Naive thymus-derived CD8-positive, alpha-beta T cell (primary cell): ENCODE measurements around the gene RHBDL1. TPM values are rescaled to one million over a fixed set of nuclear protein-coding genes. Genes with fewer than 3 reads are reported as not detected.

Experiments
- ATAC-seq, 2 donors: fragments of 150-1000 bp; cut with Tn5 transposase in 1 of 2; sonication (Bioruptor Pico), chemical (Tn5 transposase) in 1 of 2; 1 replicate in 1 of 2; 2 replicates in 1 of 2; pipeline ENCODE4 v1.10.0; 2021; ENCODE audit warnings: mild to moderate bottlenecking in 2 of 2, moderate library complexity in 2 of 2
- POLR2A ChIA-PET: fragments of 350-600 bp; sonication (Branson Sonifier 250); formaldehyde crosslinking; loops from one replicate; lab custom pipeline; 2021; ENCODE audit warnings: antibody characterized with exemption; lab: Charles Lee
- DNase-seq, 10 donors: peaks; one replicate each; pipeline versions ENCODE4 v3.0.0 to v3.0.0-alpha.2; 2020 to 2022
- H3K27ac Mint-ChIP-seq, 10 donors: one replicate each; pipeline ENCODE4 v1.8.0; 2020 to 2022; ENCODE audit warnings: mild to moderate bottlenecking in 10 of 10, mixed read lengths in 10 of 10, moderate library complexity in 4 of 10, inconsistent platforms in 1 of 10
- H3K27me3 Mint-ChIP-seq, 5 donors: one replicate each; pipeline ENCODE4 v1.8.0; 2021 to 2022; ENCODE audit warnings: mixed read lengths in 5 of 5
- H3K36me3 Mint-ChIP-seq, 3 donors: one replicate each; pipeline ENCODE4 v1.8.0; 2020 to 2022; ENCODE audit warnings: mixed read lengths in 3 of 3, mild to moderate bottlenecking in 2 of 3, inconsistent platforms in 1 of 3
- H3K4me1 Mint-ChIP-seq, 4 donors: one replicate each; pipeline ENCODE4 v1.8.0; 2021 to 2022; ENCODE audit warnings: mixed read lengths in 4 of 4
- H3K4me3 Mint-ChIP-seq, 10 donors: one replicate each; pipeline ENCODE4 v1.8.0; 2020 to 2022; ENCODE audit warnings: mild to moderate bottlenecking in 10 of 10, mixed read lengths in 10 of 10, moderate library complexity in 6 of 10, inconsistent platforms in 1 of 10
- H3K9me3 Mint-ChIP-seq, 9 donors: one replicate each; pipeline ENCODE4 v1.8.0; 2020 to 2022; ENCODE audit warnings: mixed read lengths in 9 of 9, mild to moderate bottlenecking in 3 of 9, inconsistent platforms in 1 of 9, moderate library complexity in 1 of 9
- polyA plus RNA-seq, 3 donors: library from polyadenylated mRNA; unstranded; fragments of 300-500 nt; fragmentation: Illumina TruSeq; gene quantifications; one replicate each; pipeline ENCODE4 v1.2.3, GENCODE V29; 2021
- total RNA-seq, 8 experiments: library from RNA in 2 of 8; stranded (reverse) in 2 of 8; gene quantifications; one replicate each; pipeline ENCODE4 v1.2.3 and lab custom pipeline; 2021 to 2026

The RHBDL1 gene
- total and polyA plus RNA-seq, 5 experiments from 2014 or later: 1.3 to 1.4 TPM; not detected in 3

GRCh38 chr16:632486-633335, 42.8 kb upstream of the RHBDL1 start:
- DNase-seq (no peak), ATAC-seq (no peak)
- no peak overlapping the region for H3K4me3 Mint-ChIP-seq
- H3K27ac Mint-ChIP-seq: no peak overlapping the region
- peaks cover 0 to 5% (median 0%) of the 10 kb centered on the region in 3 donors for H3K36me3 Mint-ChIP-seq
- H3K27me3 Mint-ChIP-seq: peaks cover 0 to 4% (median 0%) of the 10 kb centered on the region in 5 donors
- H3K9me3 Mint-ChIP-seq: peaks cover 0 to 6% (median 0%) of the 10 kb centered on the region in 9 donors
- H3K4me1 Mint-ChIP-seq: peaks cover 3 to 17% (median 7%) of the 10 kb centered on the region in 4 donors
- POLR2A ChIA-PET: interaction anchor here (0.6 kb wide), 1 partner anchor 1079 kb away, joined by 3 read pairs; no protein-coding TSS in a partner anchor

DNA sequence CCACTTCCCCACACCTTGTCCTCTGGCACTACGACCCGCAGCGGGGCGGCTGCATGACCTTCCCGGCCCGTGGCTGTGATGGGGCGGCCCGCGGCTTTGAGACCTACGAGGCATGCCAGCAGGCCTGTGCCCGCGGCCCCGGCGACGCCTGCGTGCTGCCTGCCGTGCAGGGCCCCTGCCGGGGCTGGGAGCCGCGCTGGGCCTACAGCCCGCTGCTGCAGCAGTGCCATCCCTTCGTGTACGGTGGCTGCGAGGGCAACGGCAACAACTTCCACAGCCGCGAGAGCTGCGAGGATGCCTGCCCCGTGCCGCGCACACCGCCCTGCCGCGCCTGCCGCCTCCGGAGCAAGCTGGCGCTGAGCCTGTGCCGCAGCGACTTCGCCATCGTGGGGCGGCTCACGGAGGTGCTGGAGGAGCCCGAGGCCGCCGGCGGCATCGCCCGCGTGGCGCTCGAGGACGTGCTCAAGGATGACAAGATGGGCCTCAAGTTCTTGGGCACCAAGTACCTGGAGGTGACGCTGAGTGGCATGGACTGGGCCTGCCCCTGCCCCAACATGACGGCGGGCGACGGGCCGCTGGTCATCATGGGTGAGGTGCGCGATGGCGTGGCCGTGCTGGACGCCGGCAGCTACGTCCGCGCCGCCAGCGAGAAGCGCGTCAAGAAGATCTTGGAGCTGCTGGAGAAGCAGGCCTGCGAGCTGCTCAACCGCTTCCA, 42.0 kb upstream of the RHBDL1 start:
- POLR2A ChIA-PET: no interaction called here
- peaks cover 3 to 18% (median 7%) of the 10 kb centered on the region in 4 donors for H3K4me1 Mint-ChIP-seq
- peaks cover 0 to 5% (median 0%) of the 10 kb centered on the region in 3 donors for H3K36me3 Mint-ChIP-seq
- DNase-seq (peak in 1 of 10 donors; percentile 3), ATAC-seq (no peak)
- H3K27me3 Mint-ChIP-seq: peaks cover 0 to 4% (median 0%) of the 10 kb centered on the region in 5 donors
- H3K4me3 Mint-ChIP-seq: no peak overlapping the region
- peaks cover 0 to 6% (median 0%) of the 10 kb centered on the region in 9 donors for H3K9me3 Mint-ChIP-seq
- no peak overlapping the region for H3K27ac Mint-ChIP-seq

DNA sequence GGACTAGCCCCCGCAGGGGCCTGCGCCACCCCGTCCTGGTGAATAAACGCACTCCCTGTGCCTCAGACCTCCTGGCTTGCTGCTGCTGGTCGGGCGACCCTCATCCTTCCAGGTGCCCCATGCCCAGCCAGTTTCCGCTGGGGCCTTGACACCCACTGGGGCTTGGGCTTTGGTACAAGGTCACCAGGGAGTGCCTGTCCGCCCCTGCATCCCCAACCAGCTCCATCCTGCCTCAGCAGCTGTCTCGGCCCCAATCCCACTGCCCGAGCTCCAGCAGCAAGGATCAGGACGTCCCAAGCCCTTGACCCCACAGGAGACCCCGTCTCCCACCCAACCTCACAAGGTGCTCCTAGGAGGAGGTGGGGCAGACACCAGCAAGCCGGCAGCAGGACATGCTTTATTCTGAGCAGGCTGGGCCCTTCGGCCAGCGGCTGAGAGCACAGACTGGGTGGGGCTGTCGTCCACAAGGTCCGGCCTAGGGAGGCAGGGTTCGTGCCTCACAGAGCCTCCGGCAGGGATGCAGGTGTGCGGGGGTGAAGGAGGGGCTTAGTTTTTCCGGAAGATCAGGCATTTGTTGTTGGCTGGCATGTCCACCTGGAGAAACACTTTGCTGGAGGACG, 41.3 kb upstream of the RHBDL1 start:
- peaks cover 0 to 6% (median 0%) of the 10 kb centered on the region in 9 donors for H3K9me3 Mint-ChIP-seq
- ATAC-seq (no peak), DNase-seq (no peak)
- H3K4me1 Mint-ChIP-seq: peaks cover 3 to 18% (median 7%) of the 10 kb centered on the region in 4 donors
- peak overlapping the region in 1 of 10 donors; percentile 60 for H3K27ac Mint-ChIP-seq
- H3K27me3 Mint-ChIP-seq: peaks cover 0 to 4% (median 0%) of the 10 kb centered on the region in 5 donors
- peaks cover 0 to 2% (median 0%) of the 10 kb centered on the region in 3 donors for H3K36me3 Mint-ChIP-seq
- POLR2A ChIA-PET: no interaction called here
- peak overlapping the region in 7 of 10 donors; percentile 28 to 97 (median 48) for H3K4me3 Mint-ChIP-seq

GRCh38 chr16:634996-635395, 40.5 kb upstream of the RHBDL1 start:
- peak overlapping the region in 3 of 10 donors; percentile 19 to 67 (median 49) for H3K27ac Mint-ChIP-seq
- H3K4me3 Mint-ChIP-seq: peak overlapping the region; percentile 48 to 97 (median 72)
- peaks cover 0 to 6% (median 0%) of the 10 kb centered on the region in 9 donors for H3K9me3 Mint-ChIP-seq
- H3K36me3 Mint-ChIP-seq: peaks cover 0 to 2% (median 0%) of the 10 kb centered on the region in 3 donors
- ATAC-seq (no peak), DNase-seq (no peak)
- peaks cover 0 to 4% (median 0%) of the 10 kb centered on the region in 5 donors for H3K27me3 Mint-ChIP-seq
- peaks cover 3 to 18% (median 7%) of the 10 kb centered on the region in 4 donors for H3K4me1 Mint-ChIP-seq
- POLR2A ChIA-PET: no interaction called here

DNA sequence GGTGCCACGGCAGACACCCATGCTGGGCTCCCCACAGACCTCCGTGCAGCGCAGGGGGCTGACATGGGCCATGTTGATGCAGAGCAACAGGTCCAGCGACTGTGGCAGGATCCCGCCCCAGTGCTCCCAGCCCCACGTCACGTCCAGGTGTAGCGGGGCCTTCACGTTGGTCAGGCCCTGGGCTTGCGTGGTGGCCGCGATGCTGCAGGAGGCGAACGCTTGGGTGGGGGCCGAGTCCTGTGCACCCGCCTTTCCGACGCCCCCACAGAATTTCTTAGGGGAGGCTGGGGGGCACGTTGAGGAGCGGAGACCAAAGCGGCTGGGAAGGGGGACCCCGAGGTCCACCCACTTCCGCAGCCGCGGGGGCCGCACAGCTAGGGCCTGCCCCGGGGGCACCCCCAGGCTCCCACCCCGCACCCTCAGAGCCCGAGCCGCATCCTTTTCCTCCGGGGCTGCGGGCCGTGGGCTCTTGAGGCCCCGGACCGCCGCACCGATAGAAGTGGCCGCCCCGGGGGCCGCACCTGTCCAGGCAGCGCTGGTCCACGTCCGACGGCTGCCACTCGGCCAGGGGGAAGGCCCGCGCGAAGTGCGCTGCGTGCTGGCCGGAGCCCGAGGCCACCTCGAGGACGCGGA, 39.8 kb upstream of the RHBDL1 start:
- peaks cover 0 to 2% (median 0%) of the 10 kb centered on the region in 3 donors for H3K36me3 Mint-ChIP-seq
- DNase-seq (peak in 1 of 10 donors; percentile 13), ATAC-seq (peak in 1 of 2 donors; percentile 8)
- peaks cover 0 to 6% (median 0%) of the 10 kb centered on the region in 9 donors for H3K9me3 Mint-ChIP-seq
- H3K27ac Mint-ChIP-seq: peak overlapping the region in 3 of 10 donors; percentile 19 to 100 (median 98)
- H3K4me3 Mint-ChIP-seq: peak overlapping the region in 9 of 10 donors; percentile 50 to 99 (median 97)
- POLR2A ChIA-PET: interaction anchor here (0.7 to 3.4 kb wide), 21 partner anchors 11 to 1329 kb away, joined by 3 to 29 read pairs (median 5); partner anchors contain the start of genes CAPN15, DECR2, HAGHL and JMJD8
- peaks cover 3 to 18% (median 7%) of the 10 kb centered on the region in 4 donors for H3K4me1 Mint-ChIP-seq
- peaks cover 0 to 4% (median 0%) of the 10 kb centered on the region in 5 donors for H3K27me3 Mint-ChIP-seq

DNA sequence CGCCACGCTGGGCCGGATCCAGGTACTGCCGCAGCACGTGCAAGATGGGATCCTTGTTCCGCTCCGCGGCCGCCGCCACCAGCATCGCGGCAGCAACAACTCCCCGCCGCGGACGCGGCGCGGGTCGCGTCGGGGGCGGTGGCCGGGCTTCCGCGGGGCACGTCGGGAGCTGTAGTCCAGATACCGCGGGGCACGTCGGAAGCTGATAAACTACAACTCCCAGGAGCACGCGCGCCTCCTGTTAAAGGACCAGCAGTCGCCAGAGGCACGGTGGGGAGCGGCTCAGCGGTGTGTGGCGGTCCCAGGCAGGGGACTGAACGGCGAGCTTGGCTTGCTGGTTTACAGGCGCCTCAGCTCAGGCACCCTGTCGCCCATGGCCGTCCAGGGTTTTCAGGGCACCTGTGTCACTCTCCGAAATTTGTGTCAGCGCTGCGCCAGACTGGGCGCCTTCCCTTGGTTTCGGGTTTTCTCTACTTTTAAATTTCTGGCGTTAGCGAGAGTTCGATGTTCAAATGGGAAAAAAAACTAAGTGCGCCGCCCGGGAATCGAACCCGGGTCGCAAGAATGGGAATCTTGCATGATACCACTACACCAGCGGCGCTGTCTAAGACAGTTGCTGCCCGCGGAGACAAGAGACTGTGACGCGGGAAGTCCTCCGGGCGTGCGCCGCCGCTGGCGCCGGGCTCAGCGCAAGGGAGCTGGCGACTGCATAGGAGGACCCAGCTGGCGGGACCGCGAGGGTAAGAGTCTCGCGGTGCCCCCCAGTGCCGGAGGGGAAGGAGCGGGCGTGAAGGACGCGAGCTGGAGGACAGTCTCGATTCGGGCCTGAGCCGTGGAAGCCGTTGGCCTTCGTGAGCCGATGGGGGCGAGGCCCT, 39.0 kb upstream of the RHBDL1 start, which contains the start of gene METTL26:
Gene METTL26, minus strand, starts transcription at position 100 of the 875 bp plus-strand sequence. Its CDS starts 15 bp downstream, at position 85.
- peaks cover 0 to 6% (median 0%) of the 10 kb centered on the region in 9 donors for H3K9me3 Mint-ChIP-seq
- H3K4me3 Mint-ChIP-seq: peak within 1 kb of the TSS; percentile 94 to 99 (median 98)
- ATAC-seq (peak; percentile 85 to 86), DNase-seq (peak; percentile 86 to 99 (median 92))
- POLR2A ChIA-PET: interaction anchor here (0.5 to 3.4 kb wide), 25 partner anchors 10 to 1328 kb away, joined by 3 to 29 read pairs (median 4); partner anchors contain the start of genes CAPN15, DECR2, HAGHL and JMJD8
- peaks cover 3 to 18% (median 7%) of the 10 kb centered on the region in 4 donors for H3K4me1 Mint-ChIP-seq
- peak within 1 kb of the TSS; percentile 95 to 100 (median 98) for H3K27ac Mint-ChIP-seq
- peaks cover 0 to 4% (median 0%) of the 10 kb centered on the region in 5 donors for H3K27me3 Mint-ChIP-seq
- peaks cover 0 to 2% (median 0%) of the 10 kb centered on the region in 3 donors for H3K36me3 Mint-ChIP-seq

- peaks cover 0 to 2% (median 0%) of the 10 kb centered on the region in 3 donors for H3K36me3 Mint-ChIP-seq
- peak overlapping the region; percentile 94 to 99 (median 98) for H3K4me3 Mint-ChIP-seq
- POLR2A ChIA-PET: interaction anchor here (0.5 to 3.4 kb wide), 18 partner anchors 9 to 1327 kb away, joined by 3 to 29 read pairs (median 6); partner anchors contain the start of genes DECR2, JMJD8, LUC7L and NHLRC4
Observed at GRCh38 chr16:637081-638018, 38.1 kb upstream of the RHBDL1 start.

DNA sequence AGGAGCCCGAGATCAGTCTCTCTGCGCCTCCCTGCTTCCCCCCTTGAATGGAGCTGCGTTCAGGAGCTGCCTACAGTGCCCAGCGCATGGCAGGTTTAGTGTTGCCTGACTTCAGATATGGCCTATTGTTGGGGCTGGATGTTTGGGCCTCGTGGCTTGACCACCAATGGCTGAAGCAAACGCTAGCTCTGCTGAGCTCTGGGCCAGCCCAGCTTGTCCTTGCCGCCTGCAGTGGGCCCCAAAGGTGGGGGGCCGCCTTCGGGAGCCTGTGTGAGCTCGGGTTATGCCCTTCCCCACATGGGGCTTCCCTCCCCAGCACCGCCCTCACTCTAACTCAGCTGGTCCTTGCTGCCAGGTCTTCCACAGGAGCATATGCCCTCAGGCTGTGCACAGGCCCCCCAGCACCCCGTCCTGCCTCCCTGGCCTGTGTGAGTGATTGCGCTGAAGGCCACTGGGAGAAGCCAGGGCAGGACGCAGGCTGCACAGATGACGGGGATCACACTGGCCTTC, 37.4 kb upstream of the RHBDL1 start:
- Mint-ChIP-seq H3K36me3 (peaks cover 0 to 2% (median 0%) of the 10 kb centered on the region in 3 donors), H3K4me1 (peaks cover 6 to 24% (median 7%) of the 10 kb centered on the region in 4 donors), H3K9me3 (peaks cover 0 to 6% (median 0%) of the 10 kb centered on the region in 9 donors), H3K27ac (peak overlapping the region in 1 of 10 donors; percentile 16), H3K27me3 (peaks cover 0 to 4% (median 0%) of the 10 kb centered on the region in 5 donors), H3K4me3 (peak overlapping the region in 5 of 10 donors; percentile 15 to 97 (median 26))
- ATAC-seq (no peak), DNase-seq (no peak)
- POLR2A ChIA-PET: interaction anchor here (0.8 to 3.4 kb wide), 5 partner anchors 10 to 237 kb away, joined by 3 to 29 read pairs (median 13); partner anchors contain the start of genes DECR2, JMJD8, STUB1 and WDR90

More at GRCh38 chr16:637081-638018, 38.1 kb upstream of the RHBDL1 start:
- peaks cover 0 to 6% (median 0%) of the 10 kb centered on the region in 9 donors for H3K9me3 Mint-ChIP-seq
- DNase-seq (peak in 5 of 10 donors; percentile 81 to 94 (median 90)), ATAC-seq (peak; percentile 14 to 55)
- peaks cover 0 to 4% (median 0%) of the 10 kb centered on the region in 5 donors for H3K27me3 Mint-ChIP-seq
- H3K27ac Mint-ChIP-seq: peak overlapping the region in 8 of 10 donors; percentile 95 to 100 (median 98)
- H3K4me1 Mint-ChIP-seq: peaks cover 3 to 18% (median 7%) of the 10 kb centered on the region in 4 donors

DNA sequence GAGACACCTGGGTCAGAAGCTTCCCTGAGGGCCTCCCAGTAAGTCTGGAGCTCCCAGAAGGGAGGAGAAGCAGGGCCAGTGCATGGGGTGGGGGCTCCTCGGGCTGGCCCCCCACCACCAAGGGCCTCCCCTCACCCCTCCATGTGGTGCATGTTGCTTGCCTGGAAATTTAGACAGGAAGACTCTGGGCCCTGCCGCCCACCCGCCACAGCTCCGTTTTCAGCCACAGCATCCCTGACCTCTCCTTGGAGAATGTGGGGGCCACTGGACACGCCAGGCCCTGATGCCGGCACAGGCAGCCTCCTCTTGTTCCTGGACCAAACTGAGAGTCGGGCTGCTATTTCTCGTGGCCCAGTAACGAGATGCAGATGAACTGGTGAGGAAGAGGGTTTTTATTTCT, 36.6 kb upstream of the RHBDL1 start:
- peak overlapping the region in 3 of 10 donors; percentile 53 to 73 (median 53) for H3K27ac Mint-ChIP-seq
- DNase-seq: no peak
- H3K36me3 Mint-ChIP-seq: peaks cover 0 to 2% (median 0%) of the 10 kb centered on the region in 3 donors
- peaks cover 0 to 4% (median 0%) of the 10 kb centered on the region in 5 donors for H3K27me3 Mint-ChIP-seq
- POLR2A ChIA-PET: interaction anchor here (2.2 to 3.4 kb wide), 2 partner anchors 9 to 43 kb away, joined by 7 to 29 read pairs; partner anchors contain the start of genes JMJD8 and STUB1
- peaks cover 0 to 6% (median 0%) of the 10 kb centered on the region in 9 donors for H3K9me3 Mint-ChIP-seq
- ATAC-seq: no peak
- peak overlapping the region in 4 of 10 donors; percentile 22 to 48 (median 34) for H3K4me3 Mint-ChIP-seq
- peaks cover 6 to 27% (median 12%) of the 10 kb centered on the region in 4 donors for H3K4me1 Mint-ChIP-seq
